Measurements from ENCODE around the gene RRM2.

The RRM2 gene

GRCh38 chr2:10148268-10148667 is 25.7 kb downstream of the RRM2 start:
- peaks cover 16% of the 10 kb centered on the region for H3K4me1 Mint-ChIP-seq
- no peak overlapping the region for H3K4me3 Mint-ChIP-seq
- no peak for TF ChIP-seq CTCF (IDR thresholded peaks at IDR 0.05; ENCODE audit: unreplicated experiment in 3 of 3)
- no peak overlapping the region for H3K27ac Mint-ChIP-seq
- peaks cover 13% of the 10 kb centered on the region for H3K27me3 Mint-ChIP-seq (ENCODE audit: low read depth)
- H3K36me3 Mint-ChIP-seq (ENCODE audit: low read depth) = peaks cover 15% of the 10 kb centered on the region
- no peaks in the 10 kb centered on the region for H3K9me3 Mint-ChIP-seq

DNA sequence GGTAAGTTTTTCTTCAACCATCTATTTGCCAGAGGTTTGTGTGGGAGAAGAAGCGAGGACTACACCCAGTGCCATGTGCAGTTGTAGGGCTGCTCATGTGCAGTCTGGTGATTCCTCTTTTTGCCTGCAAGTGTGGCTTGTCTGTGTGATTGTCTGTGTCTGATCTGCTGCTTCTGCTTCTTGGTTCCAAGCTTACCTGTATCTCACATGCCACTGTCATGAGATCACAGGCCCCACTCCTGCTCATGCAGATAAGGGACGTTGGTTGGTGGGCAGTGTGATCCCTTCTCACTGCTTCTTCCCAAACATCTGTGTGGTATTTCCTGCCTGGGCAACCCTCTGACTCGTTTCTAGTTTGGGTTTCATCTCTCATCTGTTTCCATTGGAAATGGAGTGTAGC is 27.1 kb downstream of the RRM2 start:
- no peak overlapping the region for H3K4me3 Mint-ChIP-seq
- TF ChIP-seq CTCF (IDR thresholded peaks at IDR 0.05; ENCODE audit: unreplicated experiment in 3 of 3) = no peak
- peaks cover 15% of the 10 kb centered on the region for H3K36me3 Mint-ChIP-seq (ENCODE audit: low read depth)
- H3K27ac Mint-ChIP-seq = no peak overlapping the region
- no peaks in the 10 kb centered on the region for H3K9me3 Mint-ChIP-seq
- peaks cover 7% of the 10 kb centered on the region for H3K4me1 Mint-ChIP-seq
- H3K27me3 Mint-ChIP-seq (ENCODE audit: low read depth) = peaks cover 7% of the 10 kb centered on the region

DNA sequence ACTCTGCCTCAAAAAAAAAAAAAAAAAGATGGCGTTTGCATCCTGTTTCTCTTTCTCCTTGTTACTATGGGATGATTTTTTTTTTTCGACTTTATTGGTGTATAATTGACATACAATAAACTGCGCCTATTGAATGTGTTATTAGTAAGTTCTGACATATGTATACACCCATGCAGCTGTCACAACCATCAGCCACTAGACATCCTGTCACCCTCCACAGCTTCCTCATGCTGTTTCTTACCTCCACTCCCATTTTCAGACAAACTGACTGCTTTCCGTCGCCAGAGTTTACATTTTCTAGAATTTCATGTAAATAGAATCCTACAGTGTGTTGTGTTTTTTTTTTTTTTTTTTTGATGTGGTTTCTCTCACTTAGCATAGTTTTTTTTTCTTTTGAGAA is 27.9 kb downstream of the RRM2 start:
- no peak for TF ChIP-seq CTCF (IDR thresholded peaks at IDR 0.05; ENCODE audit: unreplicated experiment in 3 of 3)
- Mint-ChIP-seq H3K27ac (no peak overlapping the region), H3K36me3 (ENCODE audit: low read depth) (peaks cover 15% of the 10 kb centered on the region), H3K4me1 (peaks cover under 1% of the 10 kb centered on the region), H3K27me3 (ENCODE audit: low read depth) (peaks cover 6% of the 10 kb centered on the region), H3K4me3 (no peak overlapping the region), H3K9me3 (no peaks in the 10 kb centered on the region)

DNA sequence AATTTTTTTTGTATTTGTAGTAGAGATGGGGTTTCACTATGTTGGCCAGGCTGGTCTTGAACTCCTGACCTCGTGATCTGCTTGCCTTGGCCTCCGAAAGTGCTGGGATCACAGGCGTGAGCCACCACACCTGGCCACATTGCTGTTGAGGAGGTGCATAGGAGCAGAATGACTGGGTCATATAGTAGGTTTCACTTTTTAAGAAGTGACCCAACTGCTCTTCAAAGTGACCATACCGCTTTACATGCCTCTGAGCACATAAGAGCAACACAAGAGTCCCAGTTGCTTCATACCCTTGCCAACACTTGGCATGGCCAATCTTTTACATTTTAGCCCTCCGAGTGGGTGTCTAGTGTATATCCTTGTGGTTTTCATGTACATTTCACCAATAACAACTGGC is 28.9 kb downstream of the RRM2 start:
- Mint-ChIP-seq H3K27me3 (ENCODE audit: low read depth) (peaks cover 4% of the 10 kb centered on the region), H3K36me3 (ENCODE audit: low read depth) (peaks cover 15% of the 10 kb centered on the region), H3K4me3 (no peak overlapping the region), H3K9me3 (no peaks in the 10 kb centered on the region), H3K4me1 (no peaks in the 10 kb centered on the region), H3K27ac (no peak overlapping the region)
- no peak for TF ChIP-seq CTCF (IDR thresholded peaks at IDR 0.05; ENCODE audit: unreplicated experiment in 3 of 3)

- Mint-ChIP-seq H3K27me3 (ENCODE audit: low read depth) (peaks cover 4% of the 10 kb centered on the region), H3K27ac (no peak overlapping the region), H3K4me3 (no peak overlapping the region), H3K4me1 (peaks cover 5% of the 10 kb centered on the region), H3K9me3 (no peaks in the 10 kb centered on the region), H3K36me3 (ENCODE audit: low read depth) (no peaks in the 10 kb centered on the region)
- TF ChIP-seq CTCF (IDR thresholded peaks at IDR 0.05; ENCODE audit: unreplicated experiment in 3 of 3) = no peak
Measured at GRCh38 chr2:10157293-10157692, 34.8 kb downstream of the RRM2 start.

DNA sequence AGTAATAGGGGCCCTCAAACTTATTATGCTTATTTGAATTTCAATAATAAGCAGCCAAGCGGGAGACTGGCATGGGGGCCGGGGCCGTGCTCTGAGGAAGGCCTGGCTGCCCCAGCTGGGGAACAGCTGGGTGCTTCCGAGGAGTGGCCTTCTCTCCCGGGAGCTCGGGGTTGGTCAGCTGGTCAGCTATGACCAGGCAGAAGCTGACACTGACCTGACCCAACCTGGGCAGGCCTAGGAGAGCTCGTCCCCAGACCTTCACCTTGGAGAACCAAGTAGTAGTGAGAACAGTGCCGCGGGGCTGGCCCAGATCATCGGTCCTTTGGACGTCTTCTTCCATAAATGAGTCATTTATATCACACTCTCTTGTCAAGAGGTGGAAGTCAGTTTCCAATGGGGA is 36.1 kb downstream of the RRM2 start:
- Mint-ChIP-seq H3K4me3 (no peak overlapping the region), H3K9me3 (no peaks in the 10 kb centered on the region), H3K27ac (no peak overlapping the region), H3K27me3 (ENCODE audit: low read depth) (no peaks in the 10 kb centered on the region), H3K36me3 (ENCODE audit: low read depth) (no peaks in the 10 kb centered on the region), H3K4me1 (peaks cover 5% of the 10 kb centered on the region)
- no peak for TF ChIP-seq CTCF (IDR thresholded peaks at IDR 0.05; ENCODE audit: unreplicated experiment in 3 of 3)

All from nephron (organoid).